PC-9 (cell line): Measurements from ENCODE around the gene FUS. TPM values are rescaled to one million over a fixed set of nuclear protein-coding genes. Genes with fewer than 3 reads are reported as not detected.

ENCODE experiments used
- BruUV-seq: library from RNA; stranded (reverse); fragments of 400-500 nt; replicated peaks from 2 replicates; lab custom pipeline; 2021; lab: Mats Ljungman, UMichigan
- CTCF ChIA-PET: fragments of 300-600 bp; sonication (Branson Sonifier 250); formaldehyde crosslinking; loops from one replicate; lab custom pipeline; 2022; ENCODE audit warnings: antibody characterized with exemption; lab: Charles Lee
- POLR2A ChIA-PET: fragments of 300-600 bp; sonication (Branson Sonifier 250); formaldehyde crosslinking; loops from one replicate; lab custom pipeline; 2022; ENCODE audit warnings: antibody characterized with exemption; ENCODE audit not compliant: unreplicated experiment; lab: Charles Lee
- DNase-seq, 2 experiments: peaks; one replicate each; pipeline versions ENCODE4 v3.0.0 to v3.0.0-alpha.2; 2015 to 2022; ENCODE audit warnings: mixed read lengths in 1 of 2
- H2AFZ ChIP-seq: fragments of 200-600 bp; sonication (generic); 2 replicates; pipeline ENCODE4 v1.8.1; 2017; ENCODE audit warnings: antibody characterized with exemption
- H3F3A ChIP-seq: fragments of 200-600 bp; sonication (generic); 2 replicates; pipeline ENCODE4 v1.8.1; 2017; ENCODE audit warnings: antibody characterized with exemption, mild to moderate bottlenecking, low read depth; ENCODE audit not compliant: insufficient read depth
- H3K27ac ChIP-seq: fragments of 200-600 bp; sonication (generic); 2 replicates; pipeline ENCODE4 v1.6.1; 2016; ENCODE audit warnings: mixed run types
- H3K27me3 ChIP-seq: fragments of 200-600 bp; sonication (generic); 2 replicates; pipeline ENCODE4 v1.6.1; 2016; ENCODE audit warnings: low read depth, mixed run types; ENCODE audit not compliant: insufficient read depth
- H3K36me3 ChIP-seq: fragments of 200-600 bp; sonication (generic); 2 replicates; pipeline ENCODE4 v1.6.1; 2016; ENCODE audit warnings: low read depth, mixed run types
- H3K4me1 ChIP-seq: fragments of 200-600 bp; sonication (generic); replicated peaks from 2 replicates; pipeline ENCODE4 v1.6.1; 2016; ENCODE audit warnings: mixed run types; ENCODE audit not compliant: insufficient read depth
- H3K4me2 ChIP-seq: fragments of 200-600 bp; sonication (generic); 2 replicates; pipeline ENCODE4 v1.6.1; 2017; ENCODE audit warnings: mixed run types
- H3K4me3 ChIP-seq: fragments of 200-600 bp; sonication (generic); 2 replicates; pipeline ENCODE4 v1.6.1; 2016; ENCODE audit warnings: mixed run types
- H3K79me2 ChIP-seq: fragments of 200-600 bp; sonication (generic); 2 replicates; pipeline ENCODE4 v1.6.1; 2017; ENCODE audit warnings: low read depth, mixed run types
- H3K9me2 ChIP-seq: fragments of 200-600 bp; sonication (generic); 2 replicates; pipeline ENCODE4 v1.8.1; 2017; ENCODE audit warnings: mild to moderate bottlenecking; ENCODE audit not compliant: insufficient read depth
- H3K9me3 ChIP-seq: fragments of 200-600 bp; sonication (generic); 2 replicates; pipeline ENCODE4 v1.8.1; 2016; ENCODE audit warnings: low read depth; ENCODE audit not compliant: insufficient read depth
- H4K20me1 ChIP-seq: fragments of 200-600 bp; sonication (generic); 2 replicates; pipeline ENCODE4 v1.8.1; 2017; ENCODE audit not compliant: insufficient read depth
- EZH2 ChIP-seq: fragments of 200-600 bp; sonication (generic); IDR thresholded peaks from 2 replicates; pipeline ENCODE4 v1.8.0; 2017; ENCODE audit warnings: antibody characterized with exemption, low read depth
- intact Hi-C: fragments of 100-400 bp; cut with micrococcal nuclease; formaldehyde crosslinking; loops from one replicate; pipeline ENCODE4 v1.10.0; 2022; ENCODE audit not compliant: unreplicated experiment
- total RNA-seq: library from RNA; stranded (reverse); gene quantifications from 2 replicates; pipeline ENCODE4 v1.2.3, GENCODE V29; 2021
- TF ChIP-seq, protein P1 (sequence below): fragments of 200-600 bp; sonication (generic); conservative IDR thresholded peaks from 2 replicates; pipeline ENCODE4 v1.6.1; 2017; ENCODE audit warnings: mixed run types, antibody characterized with exemption, mild to moderate bottlenecking, moderate library complexity

FUS gene
- total RNA-seq, 1 experiment from 2014 or later: 637 TPM

DNA sequence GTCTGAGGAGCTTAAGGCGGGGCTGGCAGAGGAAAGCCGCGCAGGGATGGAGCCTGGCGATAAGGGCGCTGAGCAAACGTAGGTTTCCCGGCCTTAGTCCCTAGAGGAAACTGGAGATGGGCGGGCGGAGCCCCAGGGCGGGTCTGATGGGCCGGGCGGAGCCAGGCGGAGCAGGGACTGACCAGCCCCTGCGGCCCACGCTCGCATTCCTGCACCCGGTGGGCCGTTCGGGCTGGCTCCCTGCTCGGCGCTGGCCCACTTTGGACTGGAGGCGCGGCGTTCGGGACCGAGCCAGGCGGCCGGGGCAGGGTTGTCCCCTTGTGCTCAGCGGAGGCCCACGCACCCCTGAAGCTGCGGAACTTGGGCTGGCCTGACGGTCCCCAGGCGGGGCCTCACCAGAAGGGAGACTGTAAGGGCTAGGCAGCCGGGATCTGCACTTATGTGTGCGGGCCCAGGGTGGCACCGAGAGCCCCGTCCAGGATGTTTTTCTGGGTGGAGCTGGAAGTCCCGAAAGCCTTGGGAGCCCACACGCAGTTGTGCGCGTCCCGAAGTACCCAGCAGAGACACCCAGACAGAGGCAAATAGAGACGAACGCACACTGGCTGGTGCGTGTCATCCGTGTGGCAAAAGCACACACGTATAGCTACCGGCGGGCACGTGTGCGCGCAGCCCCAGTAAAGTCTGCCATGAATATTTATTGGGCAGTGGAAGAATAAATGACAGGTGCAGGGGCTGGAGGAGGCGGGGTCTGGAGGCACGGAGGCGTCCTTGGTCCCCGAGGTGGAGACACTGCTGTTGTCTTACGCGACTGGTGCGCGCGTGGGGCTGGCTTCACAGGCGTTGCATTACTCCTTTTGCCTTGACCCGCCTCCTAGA lies 35.6 kb downstream of the FUS start:
- peaks cover 20% of the 10 kb centered on the region for H3K27me3 ChIP-seq
- H2AFZ ChIP-seq: peak overlapping the region; percentile 88
- DNase-seq: peak; percentile 52 to 79
- ChIA-PET CTCF (interaction anchor here (0.6 kb wide), 1 partner anchor 236 kb away, joined by 3 read pairs; no protein-coding TSS in a partner anchor), POLR2A (no interaction called here)
- no peak overlapping the region for H3K27ac ChIP-seq
- H3K36me3 ChIP-seq: no peaks in the 10 kb centered on the region
- H3F3A ChIP-seq: no peaks in the 10 kb centered on the region
- H3K4me2 ChIP-seq: peak overlapping the region; percentile 97
- H3K4me1 ChIP-seq: peaks cover 6% of the 10 kb centered on the region
- BruUV-seq: no TSS peak
- peak overlapping the region; percentile 60 for H3K4me3 ChIP-seq
- H3K9me2 ChIP-seq: no peaks in the 10 kb centered on the region
- H4K20me1 ChIP-seq: no peaks in the 10 kb centered on the region
- H3K9me3 ChIP-seq: no peaks in the 10 kb centered on the region
- intact Hi-C loops: no loop called here
- no peaks in the 10 kb centered on the region for H3K79me2 ChIP-seq
- TF ChIP-seq EZH2: no peak
- TF ChIP-seq, protein P1, sequence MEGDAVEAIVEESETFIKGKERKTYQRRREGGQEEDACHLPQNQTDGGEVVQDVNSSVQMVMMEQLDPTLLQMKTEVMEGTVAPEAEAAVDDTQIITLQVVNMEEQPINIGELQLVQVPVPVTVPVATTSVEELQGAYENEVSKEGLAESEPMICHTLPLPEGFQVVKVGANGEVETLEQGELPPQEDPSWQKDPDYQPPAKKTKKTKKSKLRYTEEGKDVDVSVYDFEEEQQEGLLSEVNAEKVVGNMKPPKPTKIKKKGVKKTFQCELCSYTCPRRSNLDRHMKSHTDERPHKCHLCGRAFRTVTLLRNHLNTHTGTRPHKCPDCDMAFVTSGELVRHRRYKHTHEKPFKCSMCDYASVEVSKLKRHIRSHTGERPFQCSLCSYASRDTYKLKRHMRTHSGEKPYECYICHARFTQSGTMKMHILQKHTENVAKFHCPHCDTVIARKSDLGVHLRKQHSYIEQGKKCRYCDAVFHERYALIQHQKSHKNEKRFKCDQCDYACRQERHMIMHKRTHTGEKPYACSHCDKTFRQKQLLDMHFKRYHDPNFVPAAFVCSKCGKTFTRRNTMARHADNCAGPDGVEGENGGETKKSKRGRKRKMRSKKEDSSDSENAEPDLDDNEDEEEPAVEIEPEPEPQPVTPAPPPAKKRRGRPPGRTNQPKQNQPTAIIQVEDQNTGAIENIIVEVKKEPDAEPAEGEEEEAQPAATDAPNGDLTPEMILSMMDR: no peak

DNA sequence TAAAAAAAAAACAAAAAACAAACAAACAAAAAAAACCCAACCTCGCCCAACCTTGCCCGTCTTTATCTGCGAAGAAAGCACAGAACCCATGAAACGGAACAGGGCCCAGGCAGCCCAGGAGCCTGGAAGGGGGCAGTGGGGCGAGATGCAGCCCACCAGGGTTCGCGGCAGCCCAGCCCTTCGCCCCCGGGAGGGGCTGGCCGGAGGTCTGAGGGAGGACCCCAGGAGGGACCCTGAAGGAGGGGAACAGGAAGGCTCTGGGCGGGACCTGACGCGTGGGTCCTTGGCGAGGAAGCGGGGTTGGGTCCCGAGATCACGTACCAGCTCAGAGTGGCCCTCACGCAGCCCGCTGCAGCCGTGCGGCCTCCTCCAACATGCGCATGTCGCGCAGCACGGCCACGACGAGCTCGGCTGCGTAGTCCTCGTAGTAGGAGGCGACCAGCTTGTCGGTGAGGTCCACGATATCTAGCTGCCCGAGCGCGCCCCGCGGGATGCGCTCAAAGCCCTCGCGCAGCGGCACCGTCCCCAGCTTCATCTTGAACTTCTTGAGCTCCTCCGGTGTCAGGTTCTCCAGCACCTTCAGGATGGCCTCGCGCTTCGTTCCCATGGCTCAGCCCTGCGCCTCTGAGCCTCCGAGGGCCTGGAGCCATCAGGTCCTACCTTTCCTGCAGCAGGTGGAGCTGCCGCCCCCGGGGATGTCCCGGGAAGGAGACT lies 36.6 kb downstream of the FUS start, which contains the start of gene PYDC1:
TSS of gene PYDC1 (minus strand) at position 714 of the 714 bp plus-strand sequence. CDS start at position 607, 107 bp downstream.
- no peak for DNase-seq
- ChIA-PET CTCF (interaction anchor here (0.7 to 0.9 kb wide), 2 partner anchors 10 to 38 kb away, joined by 3 to 5 read pairs; no protein-coding TSS in a partner anchor), POLR2A (no interaction called here)
- Histone ChIP-seq H3K27ac (no peak within 1 kb of the TSS), H3K79me2 (no peaks in the 10 kb centered on the region), H3K4me2 (peak within 1 kb of the TSS; percentile 97), H3K9me3 (no peaks in the 10 kb centered on the region), H3K4me1 (peaks cover 6% of the 10 kb centered on the region), H3K4me3 (peak within 1 kb of the TSS; percentile 60; the same call in 1 of the 2 replicates), H3K36me3 (no peaks in the 10 kb centered on the region), H4K20me1 (no peaks in the 10 kb centered on the region), H3F3A (no peaks in the 10 kb centered on the region), H3K27me3 (peaks cover 20% of the 10 kb centered on the region), H2AFZ (no peak within 1 kb of the TSS), H3K9me2 (no peaks in the 10 kb centered on the region)
- intact Hi-C loops: no loop called here
- BruUV-seq: no TSS peak
- TF ChIP-seq, protein P1: no peak
- no peak for TF ChIP-seq EZH2

DNA sequence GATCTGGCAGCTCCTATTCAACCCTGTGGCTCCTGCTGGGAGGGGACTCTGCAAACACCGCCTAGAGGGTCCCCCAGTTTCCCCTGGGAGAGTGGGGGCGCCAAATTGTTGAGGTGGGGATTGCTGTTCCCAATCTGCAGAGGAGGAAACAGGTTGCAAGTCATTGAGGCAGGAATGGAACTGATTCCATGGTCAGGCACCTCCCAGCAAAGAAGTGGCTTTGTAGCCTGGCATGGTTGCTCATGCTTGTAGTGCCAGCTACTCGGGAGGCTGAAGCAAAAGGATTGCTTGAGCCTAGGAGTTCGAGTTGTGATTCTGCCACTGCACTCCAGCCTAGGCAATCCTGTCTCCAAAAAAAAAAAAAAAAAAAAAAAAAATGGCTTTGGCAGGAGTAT lies 37.2 kb downstream of the FUS start:
- H3K27me3 ChIP-seq: peaks cover 20% of the 10 kb centered on the region
- no peak overlapping the region for H3K27ac ChIP-seq
- TF ChIP-seq EZH2: no peak
- TF ChIP-seq, protein P1: no peak
- no peaks in the 10 kb centered on the region for H4K20me1 ChIP-seq
- H3K4me1 ChIP-seq: peaks cover 6% of the 10 kb centered on the region
- H3F3A ChIP-seq: no peaks in the 10 kb centered on the region
- H3K9me2 ChIP-seq: no peaks in the 10 kb centered on the region
- H3K4me2 ChIP-seq: no peak overlapping the region
- CTCF ChIA-PET: interaction anchor here (0.7 to 0.9 kb wide), 2 partner anchors 11 to 38 kb away, joined by 3 to 5 read pairs; no protein-coding TSS in a partner anchor
- H3K79me2 ChIP-seq: no peaks in the 10 kb centered on the region
- intact Hi-C loops: no loop called here
- POLR2A ChIA-PET: no interaction called here
- no peak for DNase-seq
- H3K4me3 ChIP-seq: no peak overlapping the region
- H2AFZ ChIP-seq: no peak overlapping the region
- no TSS peak for BruUV-seq
- H3K36me3 ChIP-seq: no peaks in the 10 kb centered on the region
- no peaks in the 10 kb centered on the region for H3K9me3 ChIP-seq
